Sigmoid colon (tissue), 3 donors: ENCODE results near the gene PAPPA.

Source experiments
- CTCF ChIP-seq, 4 experiments: fragments of 450-650 bp in 3 of 4; fragments of 200-600 bp in 1 of 4; IDR thresholded peaks; one replicate each; pipeline ENCODE4 v1.5.1; 2016 to 2019; ENCODE audit warnings: antibody characterized with exemption in 4 of 4, mild to moderate bottlenecking in 3 of 4, moderate library complexity in 2 of 4
- POLR2A ChIP-seq, 2 donors: fragments of 450-650 bp; IDR thresholded peaks; one replicate each; pipeline ENCODE4 v1.6.1; 2016; ENCODE audit warnings: antibody characterized with exemption in 2 of 2, mild to moderate bottlenecking in 2 of 2, moderate library complexity in 2 of 2

- no peak for TF ChIP-seq CTCF (IDR thresholded peaks at IDR 0.05)
- no peak for TF ChIP-seq POLR2A (IDR thresholded peaks at IDR 0.05)
Measured at GRCh38 chr9:116409638-116410037, 256.0 kb downstream of the PAPPA start.
